ENCODE measurements around the gene TBC1D7.
"Not testable (repeated sequence)": the region's sequence is repeated elsewhere in the genome, so short reads cannot be mapped to it uniquely, and the experiment has no call there.

The TBC1D7 gene

GRCh38 chr6:13355999-13356785 lies 27.9 kb upstream of the TBC1D7 start:
- DNase-seq, result no peak

- no peak for DNase-seq
Observed at GRCh38 chr6:13355043-13355945, 27.0 kb upstream of the TBC1D7 start.

- DNase-seq, result peak in 1 of 2 donors; percentile 40
Observed at GRCh38 chr6:13354331-13355042, 26.1 kb upstream of the TBC1D7 start.

GRCh38 chr6:13352165-13352564 lies 23.8 kb upstream of the TBC1D7 start:
- no peak for DNase-seq

GRCh38 chr6:13351271-13351670 lies 22.9 kb upstream of the TBC1D7 start:
- DNase-seq, result peak in 1 of 2 donors; percentile 34

GRCh38 chr6:13349811-13350506 lies 21.6 kb upstream of the TBC1D7 start:
- no peak for DNase-seq

GRCh38 chr6:13348334-13349113 lies 20.2 kb upstream of the TBC1D7 start:
- no peak for DNase-seq

- no peak for DNase-seq
Observed at GRCh38 chr6:13346245-13346644, 17.9 kb upstream of the TBC1D7 start.

- DNase-seq, result no peak
Observed at GRCh38 chr6:13342414-13343019, 14.2 kb upstream of the TBC1D7 start.

- DNase-seq, result no peak
Observed at GRCh38 chr6:13339863-13340630, 11.7 kb upstream of the TBC1D7 start.

GRCh38 chr6:13338038-13338437 lies 9.7 kb upstream of the TBC1D7 start:
- DNase-seq, result no peak

- peak; percentile 56 to 64 for DNase-seq
Observed at GRCh38 chr6:13336553-13336952, 8.2 kb upstream of the TBC1D7 start.

- DNase-seq, result no peak
Observed at GRCh38 chr6:13334953-13335352, 6.6 kb upstream of the TBC1D7 start.

- DNase-seq, result no peak
Observed at GRCh38 chr6:13332349-13332706, 4.0 kb upstream of the TBC1D7 start.

GRCh38 chr6:13331516-13332348 lies 3.4 kb upstream of the TBC1D7 start:
- DNase-seq, result peak in 1 of 2 donors; percentile 76

GRCh38 chr6:13328875-13329183 lies 492 bp upstream of the TBC1D7 start:
- no peak for DNase-seq

GRCh38 chr6:13327691-13328075 lies 654 bp downstream of the TBC1D7 start:
- no peak for DNase-seq

- not testable (repeated sequence) for DNase-seq
Observed at GRCh38 chr6:13326031-13326586, 2.2 kb downstream of the TBC1D7 start.

GRCh38 chr6:13319891-13320564 lies 8.3 kb downstream of the TBC1D7 start:
- DNase-seq, result no peak
